Stomach (tissue), 9 donors: ENCODE measurements around the gene ERC2. TPM values are rescaled to one million over a fixed set of nuclear protein-coding genes. Genes with fewer than 3 reads are reported as not detected.
A peak's percentile ranks its signal among the peaks of the same experiment; 100 is the strongest.

Experiments used
- DNase-seq, 2 donors: peaks; one replicate each; pipeline versions ENCODE4 v3.0.0 to v3.0.0-alpha.2; 2013 to 2019
- H3K27ac ChIP-seq, 5 donors: fragments of 200-600 bp in 4 of 5; sonication (generic) in 4 of 5; one replicate each; pipeline ENCODE4 v1.5.1; 2013 to 2019; ENCODE audit warnings: mild to moderate bottlenecking in 1 of 5, moderate library complexity in 1 of 5
- H3K27me3 ChIP-seq, 3 donors: fragments of 200-600 bp; sonication (generic); one replicate each; pipeline ENCODE4 v1.5.1; 2017 to 2019; ENCODE audit warnings: mixed run types in 1 of 3
- H3K36me3 ChIP-seq, 4 donors: fragments of 200-600 bp; sonication (generic); 1 replicate in 3 of 4; 2 replicates in 1 of 4; pipeline ENCODE4 v1.5.1; 2016 to 2019
- H3K4me1 ChIP-seq, 4 donors: fragments of 200-600 bp; sonication (generic); one replicate each; pipeline ENCODE4 v1.5.1; 2016 to 2019
- H3K4me3 ChIP-seq, 4 donors: fragments of 200-600 bp; sonication (generic) in 3 of 4; one replicate each; pipeline ENCODE4 v1.5.1; 2016 to 2019; ENCODE audit warnings: mild to moderate bottlenecking in 1 of 4
- H3K9me3 ChIP-seq, 4 donors: fragments of 200-600 bp; sonication (generic); one replicate each; pipeline ENCODE4 v1.5.1; 2016 to 2019
- CTCF ChIP-seq, 7 experiments: fragments of 450-650 bp in 4 of 7; fragments of 200-600 bp in 3 of 7; sonication (generic) in 3 of 7; IDR thresholded peaks; one replicate each; pipeline ENCODE4 v1.5.1; 2016 to 2019; ENCODE audit warnings: antibody characterized with exemption in 7 of 7, control low read depth in 2 of 7, mild to moderate bottlenecking in 1 of 7
- EP300 ChIP-seq: sonication (generic); formaldehyde crosslinking; IDR thresholded peaks from one replicate; pipeline ENCODE4 v1.6.1; 2017; ENCODE audit warnings: antibody characterized with exemption
- POLR2A ChIP-seq, 4 donors: fragments of 450-650 bp; IDR thresholded peaks; one replicate each; pipeline ENCODE4 v1.6.1; 2016; ENCODE audit warnings: antibody characterized with exemption in 4 of 4, control low read depth in 2 of 4, mild to moderate bottlenecking in 1 of 4, moderate library complexity in 1 of 4
- POLR2AphosphoS5 ChIP-seq, 3 donors: sonication (generic); formaldehyde crosslinking; IDR thresholded peaks; one replicate each; pipeline ENCODE4 v1.6.1; 2016; ENCODE audit warnings: antibody characterized with exemption in 3 of 3
- WGBS, 5 donors: extraction: QIAGEN DNeasy Blood & Tissue Kit in 3 of 5; methylation state at CpG; one replicate each; pipeline versions ENCODE4 v1.1.5 to v1.1.7; 2013 to 2018; 5-methylcytosine and 5-hydroxymethylcytosine counted together
- intact Hi-C: fragments of 100-400 bp; cut with DNase I; formaldehyde crosslinking; loops from one replicate; pipeline ENCODE4 v1.15.1; 2023; ENCODE audit warnings: low total_unique reads
- polyA plus RNA-seq, 3 donors: library from polyadenylated mRNA; stranded (reverse); fragments of 200-250 nt; gene quantifications; one replicate each; pipeline ENCODE4 v1.2.3, GENCODE V29; 2013
- total RNA-seq, 5 donors: library from RNA; depleted of rRNA; stranded (reverse); fragments of >200 nt; gene quantifications; one replicate each; pipeline versions ENCODE4 v1.1.0 to v1.2.3, GENCODE V29; 2014 to 2016
- donor health status: healthy with polysubstance abuse.
- donor health status: Bipolar disorder and iron deficiency.
- donor health status: healthy.

Gene ERC2
- total and polyA plus RNA-seq, 8 donors, result 0.43 to 3.1 (median 1.3) TPM; not detected in 2

DNA sequence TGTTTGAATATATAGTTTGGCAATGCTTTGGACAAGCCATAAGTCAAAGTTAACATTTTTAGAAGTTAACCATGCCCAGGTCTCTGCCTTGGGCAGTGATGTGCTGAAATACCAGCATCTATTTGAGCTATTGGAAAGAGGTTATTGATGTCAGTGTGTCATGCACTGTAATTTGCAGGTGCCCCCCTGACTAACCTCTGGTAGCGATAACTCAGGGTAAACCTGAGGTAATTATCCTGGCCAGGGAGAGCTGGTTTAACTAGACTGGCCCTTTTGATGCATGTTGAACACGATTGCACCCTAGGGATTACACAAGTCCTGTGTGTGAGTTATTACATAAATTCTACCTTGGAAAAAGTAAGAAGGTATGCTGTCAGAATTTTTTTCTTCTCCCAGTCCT lies 525.4 kb downstream of the ERC2 start:
- no peak for TF ChIP-seq EP300
- no peak for TF ChIP-seq POLR2A (IDR thresholded peaks at IDR 0.05)
- no peak for TF ChIP-seq POLR2AphosphoS5 (IDR thresholded peaks at IDR 0.05)
- TF ChIP-seq CTCF (IDR thresholded peaks at IDR 0.05), result no peak
- Histone ChIP-seq H3K27ac (no peak overlapping the region), H3K36me3 (no peaks in the 10 kb centered on the region), H3K9me3 (no peaks in the 10 kb centered on the region), H3K4me3 (no peak overlapping the region), H3K4me1 (no peaks in the 10 kb centered on the region), H3K27me3 (no peaks in the 10 kb centered on the region)
- intact Hi-C loops, result no loop called here
- DNase-seq, result no peak
- WGBS, 5 donors, result 88 to 96% (median 92%) methylated on average over 2 of the region's 2 CpGs

GRCh38 chr3:55939287-55939686 lies 529.0 kb downstream of the ERC2 start:
- Histone ChIP-seq H3K27ac (no peak overlapping the region), H3K9me3 (no peaks in the 10 kb centered on the region), H3K4me1 (no peaks in the 10 kb centered on the region), H3K36me3 (no peaks in the 10 kb centered on the region), H3K4me3 (no peak overlapping the region), H3K27me3 (no peaks in the 10 kb centered on the region)
- WGBS, 5 donors, result 86 to 97% (median 95%) methylated on average over 1 of the region's 1 CpG
- intact Hi-C loops, result no loop called here
- no peak for TF ChIP-seq POLR2AphosphoS5 (IDR thresholded peaks at IDR 0.05)
- no peak for TF ChIP-seq POLR2A (IDR thresholded peaks at IDR 0.05)
- no peak for TF ChIP-seq EP300
- no peak for TF ChIP-seq CTCF (IDR thresholded peaks at IDR 0.05)
- no peak for DNase-seq

DNA sequence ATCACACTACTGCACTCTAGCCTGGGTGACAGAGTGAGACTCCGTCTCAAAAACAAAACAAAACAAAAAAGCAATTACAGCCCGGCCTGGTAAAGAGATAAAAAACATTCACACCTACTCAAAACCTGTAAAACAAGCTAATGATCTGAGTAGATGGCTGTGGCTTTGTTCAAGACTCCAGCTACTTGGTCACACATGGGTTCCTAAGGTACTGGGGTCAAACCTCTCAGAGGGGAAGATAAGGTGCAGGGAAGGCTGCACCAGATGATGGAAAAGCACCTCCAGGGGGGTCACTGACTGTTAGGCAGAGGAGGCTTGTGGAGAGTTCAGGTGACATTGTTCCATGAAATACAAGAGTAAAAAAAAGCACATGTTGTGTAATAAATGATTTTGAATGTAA lies 531.0 kb downstream of the ERC2 start:
- Histone ChIP-seq H3K27me3 (no peaks in the 10 kb centered on the region), H3K9me3 (no peaks in the 10 kb centered on the region), H3K4me3 (no peak overlapping the region), H3K27ac (no peak overlapping the region), H3K4me1 (no peaks in the 10 kb centered on the region), H3K36me3 (no peaks in the 10 kb centered on the region)
- intact Hi-C loops, result no loop called here
- DNase-seq, result no peak
- 36 to 54% (median 47%) methylated on average over 2 of the region's 2 CpGs for WGBS, 5 donors
- TF ChIP-seq POLR2AphosphoS5 (IDR thresholded peaks at IDR 0.05) (peak in 1 of 3 donors; percentile 4), POLR2A (IDR thresholded peaks at IDR 0.05) (no peak), EP300 (no peak), CTCF (IDR thresholded peaks at IDR 0.05) (no peak)

- DNase-seq, result no peak
- no peaks in the 10 kb centered on the region for H3K9me3 ChIP-seq
- no peak overlapping the region for H3K27ac ChIP-seq
- TF ChIP-seq CTCF (IDR thresholded peaks at IDR 0.05) (no peak), POLR2AphosphoS5 (IDR thresholded peaks at IDR 0.05) (no peak), EP300 (no peak), POLR2A (IDR thresholded peaks at IDR 0.05) (no peak)
- no peaks in the 10 kb centered on the region for H3K4me1 ChIP-seq
- 81 to 91% (median 87%) methylated on average over 6 of the region's 6 CpGs for WGBS, 5 donors
- H3K36me3 ChIP-seq, result no peaks in the 10 kb centered on the region
- H3K27me3 ChIP-seq, result no peaks in the 10 kb centered on the region
- H3K4me3 ChIP-seq, result no peak overlapping the region
- intact Hi-C loops, result no loop called here
Measured at GRCh38 chr3:55936549-55937052, 531.7 kb downstream of the ERC2 start.
